Mucosa of rectum (tissue), 2 donors: ENCODE measurements around the gene PTPRK.

Source experiments
- H3K27ac ChIP-seq, 2 donors: one replicate each; pipeline ENCODE4 v1.7.0; 2013; ENCODE audit warnings: inconsistent platforms in 2 of 2, low read depth in 2 of 2, low read length in 2 of 2
- H3K27me3 ChIP-seq, 2 donors: one replicate each; pipeline ENCODE4 v1.7.0; 2013; ENCODE audit warnings: low read length in 2 of 2; ENCODE audit not compliant: control insufficient read depth in 2 of 2, insufficient read depth in 2 of 2
- H3K36me3 ChIP-seq, 2 donors: one replicate each; pipeline ENCODE4 v1.7.0; 2013; ENCODE audit warnings: low read length in 2 of 2; ENCODE audit not compliant: control insufficient read depth in 2 of 2, insufficient read depth in 2 of 2
- H3K4me1 ChIP-seq, 2 donors: one replicate each; pipeline ENCODE4 v1.7.0; 2013; ENCODE audit warnings: low read length in 2 of 2, mild to moderate bottlenecking in 1 of 2; ENCODE audit not compliant: control insufficient read depth in 2 of 2, insufficient read depth in 2 of 2
- H3K4me3 ChIP-seq, 2 donors: one replicate each; pipeline ENCODE4 v1.7.0; 2013; ENCODE audit warnings: low read length in 2 of 2
- H3K9ac ChIP-seq, 2 donors: one replicate each; pipeline ENCODE4 v1.7.0; 2013; ENCODE audit warnings: low read length in 2 of 2, low read depth in 1 of 2, mild to moderate bottlenecking in 1 of 2
- H3K9me3 ChIP-seq, 2 donors: one replicate each; pipeline ENCODE4 v1.7.0; 2013; ENCODE audit warnings: low read length in 2 of 2; ENCODE audit not compliant: control insufficient read depth in 2 of 2
- donor health status: healthy.
- donor health status: Normal muscosa, but diverticular disease.

Gene PTPRK

GRCh38 chr6:128164254-128164653 lies 356.1 kb downstream of the PTPRK start:
- Histone ChIP-seq H3K4me3 (no peak overlapping the region), H3K36me3 (no peaks in the 10 kb centered on the region), H3K4me1 (no peaks in the 10 kb centered on the region), H3K9me3 (no peaks in the 10 kb centered on the region), H3K27me3 (no peaks in the 10 kb centered on the region), H3K27ac (no peak overlapping the region), H3K9ac (no peak overlapping the region)

GRCh38 chr6:128162423-128162822 lies 358.0 kb downstream of the PTPRK start:
- H3K4me1 ChIP-seq = no peaks in the 10 kb centered on the region
- H3K4me3 ChIP-seq = no peak overlapping the region
- H3K27me3 ChIP-seq = no peaks in the 10 kb centered on the region
- H3K9ac ChIP-seq = no peak overlapping the region
- no peaks in the 10 kb centered on the region for H3K9me3 ChIP-seq
- no peaks in the 10 kb centered on the region for H3K36me3 ChIP-seq
- H3K27ac ChIP-seq = no peak overlapping the region

- H3K27ac ChIP-seq = no peak overlapping the region
- no peak overlapping the region for H3K9ac ChIP-seq
- no peaks in the 10 kb centered on the region for H3K27me3 ChIP-seq
- H3K36me3 ChIP-seq = no peaks in the 10 kb centered on the region
- no peak overlapping the region for H3K4me3 ChIP-seq
- no peaks in the 10 kb centered on the region for H3K9me3 ChIP-seq
- no peaks in the 10 kb centered on the region for H3K4me1 ChIP-seq
Observed at GRCh38 chr6:128161839-128162238, 358.6 kb downstream of the PTPRK start.

- H3K4me1 ChIP-seq = no peaks in the 10 kb centered on the region
- no peak overlapping the region for H3K9ac ChIP-seq
- H3K27me3 ChIP-seq = no peaks in the 10 kb centered on the region
- H3K36me3 ChIP-seq = no peaks in the 10 kb centered on the region
- H3K27ac ChIP-seq = no peak overlapping the region
- no peaks in the 10 kb centered on the region for H3K9me3 ChIP-seq
- H3K4me3 ChIP-seq = no peak overlapping the region
Observed at GRCh38 chr6:128161263-128161662, 359.1 kb downstream of the PTPRK start.

- Histone ChIP-seq H3K9me3 (no peaks in the 10 kb centered on the region), H3K9ac (no peak overlapping the region), H3K27ac (no peak overlapping the region), H3K4me3 (no peak overlapping the region), H3K27me3 (no peaks in the 10 kb centered on the region), H3K4me1 (no peaks in the 10 kb centered on the region), H3K36me3 (no peaks in the 10 kb centered on the region)
Observed at GRCh38 chr6:128158496-128158895, 361.9 kb downstream of the PTPRK start.

GRCh38 chr6:128156321-128157111 lies 363.9 kb downstream of the PTPRK start:
- no peak overlapping the region for H3K4me3 ChIP-seq
- H3K9ac ChIP-seq = no peak overlapping the region
- H3K4me1 ChIP-seq = no peaks in the 10 kb centered on the region
- H3K36me3 ChIP-seq = no peaks in the 10 kb centered on the region
- H3K27me3 ChIP-seq = no peaks in the 10 kb centered on the region
- no peak overlapping the region for H3K27ac ChIP-seq
- H3K9me3 ChIP-seq = no peaks in the 10 kb centered on the region

- no peaks in the 10 kb centered on the region for H3K36me3 ChIP-seq
- H3K4me3 ChIP-seq = no peak overlapping the region
- no peaks in the 10 kb centered on the region for H3K27me3 ChIP-seq
- H3K9ac ChIP-seq = no peak overlapping the region
- no peaks in the 10 kb centered on the region for H3K4me1 ChIP-seq
- no peaks in the 10 kb centered on the region for H3K9me3 ChIP-seq
- no peak overlapping the region for H3K27ac ChIP-seq
Observed at GRCh38 chr6:128155826-128156225, 364.6 kb downstream of the PTPRK start.

- Histone ChIP-seq H3K4me3 (no peak overlapping the region), H3K36me3 (no peaks in the 10 kb centered on the region), H3K4me1 (no peaks in the 10 kb centered on the region), H3K27me3 (no peaks in the 10 kb centered on the region), H3K27ac (no peak overlapping the region), H3K9me3 (no peaks in the 10 kb centered on the region), H3K9ac (no peak overlapping the region)
Observed at GRCh38 chr6:128152551-128152950, 367.8 kb downstream of the PTPRK start.

GRCh38 chr6:128150376-128150775 lies 370.0 kb downstream of the PTPRK start:
- Histone ChIP-seq H3K9me3 (no peaks in the 10 kb centered on the region), H3K9ac (no peak overlapping the region), H3K4me1 (no peaks in the 10 kb centered on the region), H3K36me3 (no peaks in the 10 kb centered on the region), H3K27me3 (no peaks in the 10 kb centered on the region), H3K4me3 (no peak overlapping the region), H3K27ac (no peak overlapping the region)

GRCh38 chr6:128149796-128150195 lies 370.6 kb downstream of the PTPRK start:
- no peaks in the 10 kb centered on the region for H3K9me3 ChIP-seq
- no peak overlapping the region for H3K9ac ChIP-seq
- H3K4me1 ChIP-seq = no peaks in the 10 kb centered on the region
- no peaks in the 10 kb centered on the region for H3K27me3 ChIP-seq
- H3K36me3 ChIP-seq = no peaks in the 10 kb centered on the region
- H3K27ac ChIP-seq = no peak overlapping the region
- no peak overlapping the region for H3K4me3 ChIP-seq
